Left colon (tissue), 2 donors: ENCODE results near the gene PLA2G4A. TPM values are rescaled to one million over a fixed set of nuclear protein-coding genes. Genes with fewer than 3 reads are reported as not detected.
A peak's percentile ranks its signal among the peaks of the same experiment; 100 is the strongest.

ENCODE experiments used
- ATAC-seq: fragments of 200-7000 bp; cut with Tn5 transposase; one replicate; pipeline ENCODE4 v1.9.1; 2020; ENCODE audit warnings: mild to moderate bottlenecking, moderate library complexity
- DNase-seq, 2 donors: peaks; one replicate each; pipeline ENCODE4 v3.0.0-alpha.2; 2020
- intact Hi-C, 2 donors: fragments of 100-400 bp; cut with DNase I in 1 of 2; cut with micrococcal nuclease in 1 of 2; formaldehyde crosslinking; loops; one replicate each; pipeline versions ENCODE4 v1.11.2 to v1.14.0; 2022; cut with DNase I, micrococcal nuclease
- long read RNA-seq: library from polyadenylated mRNA; unstranded; transcript quantifications from one replicate; pipeline ENCODE4 v2.0.0, GENCODE V29; 2021
- total RNA-seq, 2 donors: library from RNA; stranded (reverse); fragmentation: NEBNext Ultra II Directional; extraction: Animal tissue kit (Norgen Biotek cat#: 25700); gene quantifications; one replicate each; pipeline ENCODE4 v1.2.1, GENCODE V29; 2021
- donor health status: DM: no; HTN: no; CAD: no.
- donor health status: DM: yes; HTN: yes; CAD: no.

Gene PLA2G4A
- total RNA-seq = 1 to 10 TPM; 3.6 to 5.8 TPM
- long read RNA-seq, partial matches to known transcripts = 0 of 2 reads
- long read RNA-seq, other reads (novel, unspliced or antisense) = 0 of 2 reads

GRCh38 chr1:186828611-186829454 is at the start of gene PLA2G4A:
PLA2G4A (plus strand) TSS chr1:186828949; CDS start chr1:186854355, 25,406 bp downstream.
- peak; percentile 99 for ATAC-seq
- intact Hi-C loops = no loop called here
- peak; percentile 52 to 60 for DNase-seq

- no peak for ATAC-seq
- intact Hi-C loops = no loop called here
- no peak for DNase-seq
Measured at GRCh38 chr1:186780076-186780475, 48.7 kb upstream of the PLA2G4A start.

- intact Hi-C loops = no loop called here
- ATAC-seq = no peak
- DNase-seq = no peak
Measured at GRCh38 chr1:186781730-186782129, 47.0 kb upstream of the PLA2G4A start.

GRCh38 chr1:186782791-186783190 is 46.0 kb upstream of the PLA2G4A start:
- DNase-seq = no peak
- ATAC-seq = no peak
- intact Hi-C loops = no loop called here

- DNase-seq (no peak), ATAC-seq (no peak)
- intact Hi-C loops = no loop called here
Measured at GRCh38 chr1:186783193-186783592, 45.6 kb upstream of the PLA2G4A start.

- ATAC-seq = no peak
- DNase-seq = no peak
- intact Hi-C loops = no loop called here
Measured at GRCh38 chr1:186785503-186785902, 43.2 kb upstream of the PLA2G4A start.

GRCh38 chr1:186790101-186790500 is 38.6 kb upstream of the PLA2G4A start:
- ATAC-seq = no peak
- DNase-seq = no peak
- intact Hi-C loops = no loop called here

- ATAC-seq (no peak), DNase-seq (no peak)
- intact Hi-C loops = no loop called here
Measured at GRCh38 chr1:186792870-186793581, 35.7 kb upstream of the PLA2G4A start.

GRCh38 chr1:186793582-186793927 is 35.2 kb upstream of the PLA2G4A start:
- intact Hi-C loops = no loop called here
- DNase-seq (no peak), ATAC-seq (no peak)

- DNase-seq (no peak), ATAC-seq (no peak)
- intact Hi-C loops = no loop called here
Measured at GRCh38 chr1:186798960-186799688, 29.6 kb upstream of the PLA2G4A start.

- ATAC-seq (no peak), DNase-seq (no peak)
- intact Hi-C loops = no loop called here
Measured at GRCh38 chr1:186799689-186800054, 29.1 kb upstream of the PLA2G4A start.

GRCh38 chr1:186802388-186802787 is 26.4 kb upstream of the PLA2G4A start:
- intact Hi-C loops = no loop called here
- DNase-seq (no peak), ATAC-seq (no peak)

- ATAC-seq = peak; percentile 95
- intact Hi-C loops = no loop called here
- no peak for DNase-seq
Measured at GRCh38 chr1:186804679-186805078, 24.1 kb upstream of the PLA2G4A start.

GRCh38 chr1:186806477-186806876 is 22.3 kb upstream of the PLA2G4A start:
- no peak for ATAC-seq
- DNase-seq = no peak
- intact Hi-C loops = no loop called here

- no peak for ATAC-seq
- intact Hi-C loops = no loop called here
- no peak for DNase-seq
Measured at GRCh38 chr1:186807163-186807562, 21.6 kb upstream of the PLA2G4A start.

- DNase-seq (peak in 1 of 2 donors; percentile 3), ATAC-seq (peak; percentile 94)
- intact Hi-C loops = no loop called here
Measured at GRCh38 chr1:186811892-186812291, 16.9 kb upstream of the PLA2G4A start.

- ATAC-seq (no peak), DNase-seq (no peak)
- intact Hi-C loops = no loop called here
Measured at GRCh38 chr1:186812570-186812969, 16.2 kb upstream of the PLA2G4A start.

- no peak for DNase-seq
- ATAC-seq = peak; percentile 27
- intact Hi-C loops = no loop called here
Measured at GRCh38 chr1:186813420-186813819, 15.3 kb upstream of the PLA2G4A start.

GRCh38 chr1:186819126-186819525 is 9.6 kb upstream of the PLA2G4A start:
- ATAC-seq (no peak), DNase-seq (no peak)
- intact Hi-C loops = no loop called here

GRCh38 chr1:186819563-186819962 is 9.2 kb upstream of the PLA2G4A start:
- ATAC-seq (no peak), DNase-seq (no peak)
- intact Hi-C loops = no loop called here
